AML-193 (cell line): ENCODE measurements around the gene DYNLRB2.

Experiments used
- DNase-seq, 2 experiments: peaks; one replicate each; lab custom pipeline; 2025; lab: John Stamatoyannopoulos, UW

Gene DYNLRB2

GRCh38 chr16:80540516-80541305 lies at the start of gene DYNLRB2:
Gene DYNLRB2 (plus strand): TSS chr16:80540993. CDS start chr16:80541077, 84 bp downstream.
- peak; percentile 85 to 90 for DNase-seq

DNA sequence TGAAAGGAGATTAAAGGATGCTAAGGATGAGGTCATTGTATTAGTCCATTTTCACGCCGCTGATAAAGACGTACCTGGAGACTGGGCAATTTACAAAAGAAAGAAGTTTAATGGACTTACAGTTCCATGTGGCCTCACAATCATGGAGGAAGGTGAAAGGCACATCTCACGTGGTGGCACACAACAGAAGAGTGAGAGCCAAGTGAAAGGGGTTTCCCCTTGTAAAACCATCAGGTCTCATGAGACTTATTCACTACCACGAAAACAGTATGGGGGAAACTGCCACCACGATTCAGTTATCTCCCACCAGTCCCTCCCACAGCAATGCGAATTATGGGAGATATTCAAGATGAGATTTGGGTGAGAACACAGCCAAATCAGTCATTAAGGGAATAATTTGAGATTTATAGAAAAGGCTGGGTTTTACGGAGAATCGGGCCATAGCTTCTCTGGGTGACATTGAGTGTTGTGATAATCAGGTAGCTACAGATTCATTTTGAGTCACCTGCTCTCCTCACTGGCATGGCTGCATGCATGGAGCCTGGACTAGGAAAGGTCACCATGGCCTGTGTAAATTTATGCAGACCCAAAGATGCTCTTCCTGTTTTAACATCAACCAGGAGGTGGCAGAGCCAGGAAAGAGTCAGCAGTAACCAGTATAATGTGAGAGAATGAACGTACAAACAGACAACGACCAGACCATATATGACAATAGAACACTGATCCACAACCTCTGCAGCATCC lies 40.5 kb upstream of the DYNLRB2 start:
- no peak for DNase-seq

GRCh38 chr16:80500961-80501525 lies 39.8 kb upstream of the DYNLRB2 start:
- no peak for DNase-seq

GRCh38 chr16:80503107-80503506 lies 37.7 kb upstream of the DYNLRB2 start:
- DNase-seq = no peak

GRCh38 chr16:80507538-80507937 lies 33.3 kb upstream of the DYNLRB2 start:
- DNase-seq = no peak

DNA sequence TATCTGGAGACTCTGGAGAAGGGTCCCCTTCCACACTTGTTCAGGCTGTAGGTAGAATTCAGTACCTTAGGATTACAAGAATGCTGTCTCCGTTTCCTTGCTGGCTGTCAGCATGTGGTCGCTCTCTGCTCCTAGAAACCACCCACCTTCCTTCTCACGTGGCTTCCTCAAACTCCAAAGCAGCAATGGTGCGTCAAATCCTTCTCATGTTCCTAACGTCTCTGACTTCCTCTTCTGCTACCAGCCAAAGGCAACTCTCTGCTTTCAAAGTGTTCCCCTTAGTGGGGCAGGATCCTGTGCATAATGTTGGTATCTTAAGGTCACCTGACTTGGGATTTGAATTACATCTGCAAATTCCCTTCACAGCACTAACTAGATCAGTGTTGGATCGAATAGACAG lies 30.9 kb upstream of the DYNLRB2 start:
- peak in 1 of 2 experiments; percentile 0 for DNase-seq

- DNase-seq = no peak
These were observed 28.8 kb upstream of the DYNLRB2 start for GRCh38 chr16:80511824-80512592.

GRCh38 chr16:80512593-80512853 lies 28.3 kb upstream of the DYNLRB2 start:
- no peak for DNase-seq

DNA sequence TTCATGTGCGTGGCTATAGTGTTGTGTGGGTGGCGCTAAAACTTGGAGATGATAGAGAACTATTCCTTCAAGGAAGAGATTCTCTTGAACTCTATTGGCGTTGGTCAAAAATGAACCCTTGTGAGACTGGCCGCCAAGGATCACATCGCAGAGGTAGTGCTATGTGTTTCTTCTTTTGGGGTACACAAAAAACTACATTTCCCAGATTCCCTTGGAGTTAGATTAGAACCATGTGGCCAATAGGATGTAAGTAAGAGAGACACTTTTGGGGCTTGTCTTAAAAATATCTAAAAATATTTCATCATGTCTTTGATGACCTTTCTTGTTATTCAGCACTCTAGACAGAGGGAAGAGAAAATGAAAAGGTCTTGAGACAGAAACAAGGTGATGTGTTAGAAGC lies 25.4 kb upstream of the DYNLRB2 start:
- DNase-seq = no peak

- no peak for DNase-seq
These were observed 22.9 kb upstream of the DYNLRB2 start for GRCh38 chr16:80517846-80518245.

- DNase-seq = no peak
These were observed 22.4 kb upstream of the DYNLRB2 start for GRCh38 chr16:80518436-80518835.

DNA sequence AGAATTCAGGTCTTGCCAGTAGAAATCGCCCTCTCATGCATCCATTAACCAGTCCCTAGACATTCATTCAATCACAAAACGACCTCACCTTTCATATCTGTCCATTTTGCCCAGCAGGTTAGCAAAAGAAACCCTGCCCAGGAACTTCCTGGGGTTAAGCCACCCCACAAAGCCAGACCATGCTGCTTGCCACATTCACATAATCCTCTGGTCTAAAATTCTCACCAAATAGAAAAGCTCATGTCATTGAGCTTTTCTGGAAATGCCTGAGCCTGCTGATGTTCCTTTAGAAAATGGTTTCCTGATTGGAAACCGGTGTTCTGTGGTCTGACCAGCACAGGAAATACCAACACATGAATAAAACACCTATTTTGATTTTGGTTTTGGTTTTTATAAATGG lies 21.6 kb upstream of the DYNLRB2 start:
- DNase-seq = no peak

DNA sequence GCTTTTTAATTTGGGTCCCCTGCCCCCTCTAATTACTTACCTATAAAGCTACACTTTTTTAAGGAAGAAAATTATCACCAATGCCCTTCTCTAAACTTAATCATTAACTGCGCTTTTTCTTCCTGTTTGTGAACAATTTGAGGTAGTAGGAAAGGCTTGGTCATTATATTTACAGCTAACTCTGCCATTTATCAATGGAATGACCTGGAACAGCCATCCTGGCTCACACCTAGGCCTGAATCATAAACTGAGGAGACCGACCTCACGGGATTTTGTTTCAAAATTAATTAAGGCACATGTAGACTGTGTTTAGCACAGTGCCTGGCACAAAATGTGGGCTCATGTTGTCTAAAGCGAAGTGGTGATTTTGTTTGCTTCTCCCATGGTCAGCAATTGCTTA lies 15.4 kb upstream of the DYNLRB2 start:
- no peak for DNase-seq

GRCh38 chr16:80526418-80527061 lies 14.3 kb upstream of the DYNLRB2 start:
- DNase-seq = peak; percentile 64 to 66

DNA sequence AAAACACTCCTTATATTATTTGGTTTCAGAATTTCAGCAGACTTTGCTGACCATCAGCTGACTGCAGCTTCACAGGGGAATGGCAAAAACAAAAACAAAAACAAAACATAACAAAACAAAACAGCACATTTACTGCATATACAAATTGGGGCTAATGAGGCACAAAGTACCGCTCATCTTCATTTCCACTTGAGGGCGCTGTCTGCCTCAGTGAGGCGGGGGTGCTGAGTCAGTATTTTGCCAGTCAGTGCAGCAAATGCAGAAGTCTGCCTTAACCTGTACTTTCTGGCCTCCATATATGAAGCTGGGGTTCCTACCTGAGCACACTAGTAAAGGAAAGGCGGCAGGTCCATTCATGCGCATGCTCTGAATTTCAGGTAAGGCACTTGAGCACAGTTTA lies 13.5 kb upstream of the DYNLRB2 start:
- DNase-seq = peak; percentile 26 to 54

- DNase-seq = no peak
These were observed 10.3 kb upstream of the DYNLRB2 start for GRCh38 chr16:80530479-80530878.

DNA sequence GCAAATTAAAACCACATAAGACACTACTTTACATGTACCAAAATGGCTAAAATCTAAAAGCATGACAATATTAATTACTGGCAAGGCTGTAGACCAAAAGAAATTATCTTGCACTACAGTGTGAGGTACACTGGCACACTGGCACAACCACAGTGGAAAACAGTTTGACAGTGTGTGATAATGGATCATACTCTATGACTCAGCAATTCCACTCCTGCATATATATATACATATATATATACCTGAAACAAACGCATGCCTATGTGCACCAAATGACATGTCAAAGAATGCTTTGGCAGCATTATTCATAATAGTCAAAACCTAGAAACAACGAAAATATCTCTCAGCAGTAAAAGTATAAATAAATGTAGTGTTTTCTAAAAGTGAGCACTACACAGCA lies 4.6 kb upstream of the DYNLRB2 start:
- no peak for DNase-seq

GRCh38 chr16:80541306-80541694 lies 507 bp downstream of the DYNLRB2 start:
- no peak for DNase-seq

DNA sequence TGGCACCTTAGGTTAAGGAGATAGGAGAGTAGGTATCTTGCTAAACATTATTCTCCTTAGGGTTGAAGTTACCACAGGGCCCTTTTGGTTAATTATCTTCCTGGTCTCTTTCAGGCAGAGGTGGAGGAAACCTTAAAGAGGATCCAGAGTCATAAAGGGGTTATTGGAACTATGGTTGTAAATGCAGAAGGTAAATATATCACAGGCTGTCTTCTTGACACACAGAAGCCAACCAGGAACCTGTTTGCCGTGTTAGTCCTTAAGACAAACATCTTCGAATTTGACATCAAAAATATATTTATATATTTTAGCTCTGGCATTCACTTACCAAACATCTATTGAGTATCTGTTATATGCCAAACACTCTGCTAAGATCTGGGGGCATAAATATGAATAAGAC lies 2.4 kb downstream of the DYNLRB2 start:
- no peak for DNase-seq

- no peak for DNase-seq
These were observed 3.5 kb downstream of the DYNLRB2 start for GRCh38 chr16:80544326-80544725.

DNA sequence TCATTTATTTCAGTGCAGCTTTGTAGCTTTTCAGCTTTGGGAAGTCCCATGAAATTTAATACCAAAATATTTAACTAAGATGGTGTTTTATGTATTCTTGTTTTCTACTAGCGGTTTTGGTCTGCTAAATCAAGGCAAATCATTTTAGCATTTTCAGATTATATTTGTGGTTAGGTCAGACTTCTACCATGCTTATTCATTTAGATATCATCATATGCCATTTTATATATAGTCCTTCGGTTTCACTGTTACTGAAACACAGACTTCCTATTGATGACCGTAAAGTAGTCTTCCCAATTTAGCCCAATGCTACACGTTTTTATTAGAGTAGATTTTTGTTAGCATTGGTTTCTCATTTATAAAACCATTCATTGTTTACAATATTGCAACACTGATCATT lies 5.5 kb downstream of the DYNLRB2 start:
- DNase-seq = no peak

DNA sequence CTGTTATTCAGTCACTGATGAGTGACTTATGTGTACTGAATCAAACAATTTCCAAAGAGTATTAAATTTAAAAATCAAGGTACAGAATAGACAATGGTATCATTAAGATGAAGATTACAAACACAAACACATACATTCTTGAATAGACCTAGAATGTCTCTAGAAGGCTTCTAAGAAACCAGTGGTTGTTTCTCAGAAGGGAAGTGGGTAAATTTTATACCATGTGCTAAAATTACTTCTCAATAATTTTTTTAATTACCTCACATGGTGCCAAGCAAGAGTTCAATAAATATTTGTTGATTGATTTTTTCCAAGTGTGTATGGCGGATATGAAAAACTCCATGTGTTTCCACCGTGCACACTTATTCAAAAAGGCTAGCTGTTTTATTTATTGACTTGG lies 6.4 kb downstream of the DYNLRB2 start:
- DNase-seq = no peak
